ENCODE measurements around the gene MYL12A. TPM values are rescaled to one million over a fixed set of nuclear protein-coding genes. Genes with fewer than 3 reads are reported as not detected.

MYL12A gene
- total and polyA plus RNA-seq, 2 of the 4 experiments (the other 2 are of a cell fraction) = 549 to 580 TPM

- no peaks in the 10 kb centered on the region for H3K27me3 ChIP-seq (ENCODE audit: control insufficient read depth, insufficient read depth, low read length)
- peaks cover 6% of the 10 kb centered on the region for H3K9me1 ChIP-seq (ENCODE audit: insufficient read depth, low read length)
- intact Hi-C loops (cut with micrococcal nuclease) (no loop called here), dilution Hi-C loops (cut with HindIII; ENCODE audit: low sequenced_read_pairs, unreplicated experiment) (no loop called here), in situ Hi-C loops (cut with MboI; ENCODE audit: low sequenced_read_pairs) (no loop called here)
- H3K9me3 ChIP-seq (ENCODE audit: control insufficient read depth, insufficient read depth, low read length) = no peaks in the 10 kb centered on the region
- H3K4me1 ChIP-seq (ENCODE audit: control insufficient read depth, insufficient read depth, low read length) = no peaks in the 10 kb centered on the region; the same call in 1 of the 2 replicates
- no peaks in the 10 kb centered on the region for H3K36me3 ChIP-seq (ENCODE audit: control insufficient read depth, insufficient read depth, low read length)
- H2AK5ac ChIP-seq (ENCODE audit: low read depth, low read length) = no peak overlapping the region
- no peak overlapping the region for H3K18ac ChIP-seq (ENCODE audit: low read depth, low read length)
- TF ChIP-seq POLR2A (IDR thresholded peaks at IDR 0.05; ENCODE audit: low read depth, low read length) (no peak), USF2 (IDR thresholded peaks at IDR 0.05; ENCODE audit: low read depth, low read length) (no peak), CEBPB (IDR thresholded peaks at IDR 0.05; ENCODE audit: low read depth, low read length) (no peak), SMC3 (IDR thresholded peaks at IDR 0.05; ENCODE audit: low read depth, low read length) (no peak), RCOR1 (IDR thresholded peaks at IDR 0.05; ENCODE audit: insufficient replicate concordance, low read length) (no peak), MAFK (IDR thresholded peaks at IDR 0.05; ENCODE audit: low read depth, low read length) (no peak), RAD21 (IDR thresholded peaks at IDR 0.05; ENCODE audit: low read length) (no peak), NFE2L2 (IDR thresholded peaks at IDR 0.05; ENCODE audit: low read depth, low read length) (no peak), MAZ (IDR thresholded peaks at IDR 0.05; ENCODE audit: borderline replicate concordance, low read depth, low read length) (no peak), FOS (IDR thresholded peaks at IDR 0.05; ENCODE audit: low read depth, low read length) (no peak), CHD1 (IDR thresholded peaks at IDR 0.05; ENCODE audit: low read depth, low read length) (no peak), MXI1 (IDR thresholded peaks at IDR 0.05; ENCODE audit: borderline replicate concordance, low read depth, low read length) (no peak), BHLHE40 (IDR thresholded peaks at IDR 0.05; ENCODE audit: low read depth, low read length) (no peak), RFX5 (IDR thresholded peaks at IDR 0.05; ENCODE audit: low read depth, low read length) (no peak)
- TF ChIP-seq, protein P1, sequence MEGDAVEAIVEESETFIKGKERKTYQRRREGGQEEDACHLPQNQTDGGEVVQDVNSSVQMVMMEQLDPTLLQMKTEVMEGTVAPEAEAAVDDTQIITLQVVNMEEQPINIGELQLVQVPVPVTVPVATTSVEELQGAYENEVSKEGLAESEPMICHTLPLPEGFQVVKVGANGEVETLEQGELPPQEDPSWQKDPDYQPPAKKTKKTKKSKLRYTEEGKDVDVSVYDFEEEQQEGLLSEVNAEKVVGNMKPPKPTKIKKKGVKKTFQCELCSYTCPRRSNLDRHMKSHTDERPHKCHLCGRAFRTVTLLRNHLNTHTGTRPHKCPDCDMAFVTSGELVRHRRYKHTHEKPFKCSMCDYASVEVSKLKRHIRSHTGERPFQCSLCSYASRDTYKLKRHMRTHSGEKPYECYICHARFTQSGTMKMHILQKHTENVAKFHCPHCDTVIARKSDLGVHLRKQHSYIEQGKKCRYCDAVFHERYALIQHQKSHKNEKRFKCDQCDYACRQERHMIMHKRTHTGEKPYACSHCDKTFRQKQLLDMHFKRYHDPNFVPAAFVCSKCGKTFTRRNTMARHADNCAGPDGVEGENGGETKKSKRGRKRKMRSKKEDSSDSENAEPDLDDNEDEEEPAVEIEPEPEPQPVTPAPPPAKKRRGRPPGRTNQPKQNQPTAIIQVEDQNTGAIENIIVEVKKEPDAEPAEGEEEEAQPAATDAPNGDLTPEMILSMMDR (conservative IDR thresholded peaks at IDR 0.05; ENCODE audit: low read depth, low read length) = no peak
- TF ChIP-seq, protein P2, sequence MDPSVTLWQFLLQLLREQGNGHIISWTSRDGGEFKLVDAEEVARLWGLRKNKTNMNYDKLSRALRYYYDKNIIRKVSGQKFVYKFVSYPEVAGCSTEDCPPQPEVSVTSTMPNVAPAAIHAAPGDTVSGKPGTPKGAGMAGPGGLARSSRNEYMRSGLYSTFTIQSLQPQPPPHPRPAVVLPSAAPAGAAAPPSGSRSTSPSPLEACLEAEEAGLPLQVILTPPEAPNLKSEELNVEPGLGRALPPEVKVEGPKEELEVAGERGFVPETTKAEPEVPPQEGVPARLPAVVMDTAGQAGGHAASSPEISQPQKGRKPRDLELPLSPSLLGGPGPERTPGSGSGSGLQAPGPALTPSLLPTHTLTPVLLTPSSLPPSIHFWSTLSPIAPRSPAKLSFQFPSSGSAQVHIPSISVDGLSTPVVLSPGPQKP (IDR thresholded peaks at IDR 0.05; ENCODE audit: borderline replicate concordance, low read depth, low read length) = no peak
- ATAC-seq (ENCODE audit: low read depth) (no peak), DNase-seq (no peak)
- BruUV-seq (replicated peaks) = no TSS peak
- no peak overlapping the region for H4K8ac ChIP-seq (ENCODE audit: low read depth in 2 of 2, low read length in 2 of 2)
- H3K4ac ChIP-seq (ENCODE audit: low read depth, low read length) = no peak overlapping the region
- ChIA-PET POLR2A (ENCODE audit: unreplicated experiment) (no interaction called here), CTCF (no interaction called here)
- no peak overlapping the region for H2BK15ac ChIP-seq (ENCODE audit: low read depth, low read length)
- no CpG with 5 or more reads among the region's 6 CpGs for WGBS, 2 experiments (ENCODE audit: extremely low coverage in 2 of 2, insufficient read length in 1 of 2)
- no peak overlapping the region for H2AFZ ChIP-seq (replicated peaks; ENCODE audit: low read length, poor library complexity)
- no peak overlapping the region for H2AK9ac ChIP-seq (replicated peaks; ENCODE audit: low read depth, low read length, poor library complexity)
- no peak overlapping the region for H3K23ac ChIP-seq (ENCODE audit: low read depth, low read length)
- no peak overlapping the region for H3K14ac ChIP-seq (replicated peaks; ENCODE audit: low read depth, low read length)
- no peak overlapping the region for H3K9ac ChIP-seq (ENCODE audit: low read depth, low read length)
- H2BK5ac ChIP-seq (ENCODE audit: low read depth, low read length, poor library complexity, severe bottlenecking) = no peak overlapping the region
- H4K5ac ChIP-seq (ENCODE audit: low read depth, low read length) = no peak overlapping the region
- H3K56ac ChIP-seq (ENCODE audit: extremely low read depth, insufficient read depth, low read length) = no peak overlapping the region
- H3K4me2 ChIP-seq (ENCODE audit: low read depth, low read length) = no peak overlapping the region
- H2BK20ac ChIP-seq (ENCODE audit: low read depth, low read length) = no peak overlapping the region
- H3K27ac ChIP-seq (ENCODE audit: insufficient read depth, low read length) = no peak overlapping the region
- no peak overlapping the region for H3K4me3 ChIP-seq (ENCODE audit: insufficient read depth, low read depth, low read length)
- no peak overlapping the region for H2BK120ac ChIP-seq (ENCODE audit: low read depth, low read length)
- H3K79me1 ChIP-seq (ENCODE audit: low read depth in 1 of 2, low read length in 2 of 2) = no peaks in the 10 kb centered on the region
- no peaks in the 10 kb centered on the region for H4K20me1 ChIP-seq (ENCODE audit: insufficient read depth, low read length)
- H4K91ac ChIP-seq (ENCODE audit: insufficient read depth, low read depth, low read length) = no peak overlapping the region
These were observed 34.1 kb upstream of the MYL12A start for GRCh38 chr18:3213300-3214059.

All from IMR-90 (cell line).